Mammary epithelial cell (primary cell): ENCODE results near the gene IFNB1.

ENCODE experiments used
- EZH2 ChIP-seq: IDR thresholded peaks from 2 replicates; pipeline ENCODE4 v1.6.1; 2012; ENCODE audit warnings: low read length, inconsistent platforms, borderline replicate concordance
- TF ChIP-seq, protein P1 (sequence below), 2 donors: IDR thresholded peaks in 1 of 2; conservative IDR thresholded peaks in 1 of 2; 2 replicates each; pipeline ENCODE4 v1.5.1; 2011 to 2012; ENCODE audit warnings: inconsistent platforms in 2 of 2, low read length in 2 of 2, mild to moderate bottlenecking in 2 of 2, control low read depth in 1 of 2, low read depth in 1 of 2; ENCODE audit not compliant: insufficient read depth in 1 of 2; ENCODE audit errors: extremely low read depth in 1 of 2

DNA sequence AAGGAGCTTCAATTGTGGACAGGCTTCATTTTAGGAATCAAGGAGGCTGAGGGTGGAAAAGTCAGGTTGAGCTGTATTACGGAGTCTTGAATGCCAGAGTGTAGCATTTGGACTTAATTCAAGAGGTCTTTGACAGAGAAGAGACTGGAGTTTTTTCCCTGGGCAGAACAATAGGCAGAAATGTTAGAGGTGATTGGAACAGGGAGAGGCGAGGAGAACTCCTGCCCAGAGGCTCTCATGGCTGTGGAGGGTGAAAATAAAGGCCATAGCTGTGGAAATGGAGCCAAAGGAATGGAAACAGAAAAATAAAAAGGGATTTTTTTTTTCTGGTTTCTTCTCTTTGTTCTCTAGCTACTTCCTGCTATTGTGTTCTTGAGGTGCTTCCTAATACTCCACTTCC is 3.7 kb upstream of the IFNB1 start:
- TF ChIP-seq, protein P1, sequence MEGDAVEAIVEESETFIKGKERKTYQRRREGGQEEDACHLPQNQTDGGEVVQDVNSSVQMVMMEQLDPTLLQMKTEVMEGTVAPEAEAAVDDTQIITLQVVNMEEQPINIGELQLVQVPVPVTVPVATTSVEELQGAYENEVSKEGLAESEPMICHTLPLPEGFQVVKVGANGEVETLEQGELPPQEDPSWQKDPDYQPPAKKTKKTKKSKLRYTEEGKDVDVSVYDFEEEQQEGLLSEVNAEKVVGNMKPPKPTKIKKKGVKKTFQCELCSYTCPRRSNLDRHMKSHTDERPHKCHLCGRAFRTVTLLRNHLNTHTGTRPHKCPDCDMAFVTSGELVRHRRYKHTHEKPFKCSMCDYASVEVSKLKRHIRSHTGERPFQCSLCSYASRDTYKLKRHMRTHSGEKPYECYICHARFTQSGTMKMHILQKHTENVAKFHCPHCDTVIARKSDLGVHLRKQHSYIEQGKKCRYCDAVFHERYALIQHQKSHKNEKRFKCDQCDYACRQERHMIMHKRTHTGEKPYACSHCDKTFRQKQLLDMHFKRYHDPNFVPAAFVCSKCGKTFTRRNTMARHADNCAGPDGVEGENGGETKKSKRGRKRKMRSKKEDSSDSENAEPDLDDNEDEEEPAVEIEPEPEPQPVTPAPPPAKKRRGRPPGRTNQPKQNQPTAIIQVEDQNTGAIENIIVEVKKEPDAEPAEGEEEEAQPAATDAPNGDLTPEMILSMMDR (conservative IDR thresholded peaks at IDR 0.05 in 1 of 2, IDR thresholded peaks at IDR 0.05 in 1 of 2; ENCODE audit: extremely low read depth in 1 of 2, insufficient read depth in 1 of 2, low read depth in 1 of 2, low read length in 2 of 2): no peak
- TF ChIP-seq EZH2: no peak
